Erythroblast (primary cell): Measurements from ENCODE around the gene MPIG6B.

Experiments used
- DNase-seq, 2 experiments: peaks; one replicate each; lab custom pipeline; 2025; lab: John Stamatoyannopoulos, UW
- GATA1 ChIP-seq: IDR thresholded peaks from 2 replicates; pipeline ENCODE4 v1.6.1; 2011; ENCODE audit warnings: low read depth, mild to moderate bottlenecking, control low read depth, low read length, moderate library complexity
- POLR2A ChIP-seq: IDR thresholded peaks from 2 replicates; pipeline ENCODE4 v1.6.1; 2011; ENCODE audit warnings: mild to moderate bottlenecking, low read length

Gene MPIG6B

GRCh38 chr6:31730631-31731086 lies 7.5 kb downstream of the MPIG6B start:
- no peak for TF ChIP-seq GATA1
- no peak for TF ChIP-seq POLR2A
- DNase-seq, result no peak

- no peak for DNase-seq
- TF ChIP-seq POLR2A (no peak), GATA1 (no peak)
Measured at GRCh38 chr6:31732029-31732428, 8.9 kb downstream of the MPIG6B start.

GRCh38 chr6:31733734-31734133 lies 10.6 kb downstream of the MPIG6B start:
- TF ChIP-seq GATA1 (no peak), POLR2A (no peak)

GRCh38 chr6:31734247-31734820 lies 11.2 kb downstream of the MPIG6B start:
- TF ChIP-seq GATA1 (no peak), POLR2A (no peak)
- DNase-seq, result no peak

More at GRCh38 chr6:31733734-31734133, 10.6 kb downstream of the MPIG6B start:
- DNase-seq, result no peak

- DNase-seq, result peak; percentile 45 to 77
- TF ChIP-seq POLR2A (peak; percentile 26), GATA1 (no peak)
Measured at GRCh38 chr6:31734821-31735406, 11.7 kb downstream of the MPIG6B start.

GRCh38 chr6:31736021-31736767 lies 13.0 kb downstream of the MPIG6B start, which contains the start of gene CLIC1:
Gene CLIC1 (minus strand): TSS chr6:31736530. CDS start chr6:31736300, 230 bp downstream.
- TF ChIP-seq GATA1 (no peak), POLR2A (peak; percentile 92)
- peak; percentile 79 to 88 for DNase-seq

- DNase-seq, result no peak
- TF ChIP-seq GATA1, result no peak
- no peak for TF ChIP-seq POLR2A
Measured at GRCh38 chr6:31736768-31737314, 13.7 kb downstream of the MPIG6B start.

- DNase-seq, result no peak
- no peak for TF ChIP-seq POLR2A
- no peak for TF ChIP-seq GATA1
Measured at GRCh38 chr6:31737315-31737990, 14.3 kb downstream of the MPIG6B start.

- peak; percentile 67 to 71 for DNase-seq
- no peak for TF ChIP-seq GATA1
- peak; percentile 77 for TF ChIP-seq POLR2A
Measured at GRCh38 chr6:31737991-31738979, 15.1 kb downstream of the MPIG6B start.

GRCh38 chr6:31739639-31740396 lies 16.6 kb downstream of the MPIG6B start, which contains the start of gene MSH5:
Gene MSH5 (plus strand): TSS chr6:31740005. CDS start chr6:31740467, 462 bp downstream.
- TF ChIP-seq GATA1 (no peak), POLR2A (peak; percentile 93)
- peak; percentile 99 for DNase-seq

GRCh38 chr6:31740397-31741223 lies 17.4 kb downstream of the MPIG6B start:
- no peak for DNase-seq
- TF ChIP-seq POLR2A (no peak), GATA1 (no peak)
